ENCODE data around the gene SMARCC2. TPM values are rescaled to one million over a fixed set of nuclear protein-coding genes. Genes with fewer than 3 reads are reported as not detected.

Gene SMARCC2
- total and polyA plus RNA-seq, 2 of the 13 experiments (the other 11 are each of a cell fraction or from before 2014, with no cell fraction given) = 21.3 to 24.1 TPM

GRCh38 chr12:56160193-56160763, 29.0 kb downstream of the SMARCC2 start:
- Histone ChIP-seq H3K27me3 (ENCODE audit: control insufficient read depth in 1 of 2, insufficient read depth in 2 of 2, low read length in 2 of 2) (no peaks in the 10 kb centered on the region; a peak in 1 of 5 replicates), H3K9me3 (ENCODE audit: low read length) (no peaks in the 10 kb centered on the region), H3K27ac (ENCODE audit: extremely low read length, insufficient read depth, low read length) (peak overlapping the region; percentile 16), H3K9ac (ENCODE audit: insufficient read depth, low read depth, low read length) (peak overlapping the region; percentile 100; the same call in 1 of the 2 replicates), H2AFZ (ENCODE audit: low read length) (no peak overlapping the region), H3K4me2 (ENCODE audit: low read depth, low read length) (peak overlapping the region; percentile 83), H3K4me1 (ENCODE audit: insufficient read depth, low read length) (peaks cover 44% of the 10 kb centered on the region), H3K4me3 (replicated peaks in 1 of 3; ENCODE audit: insufficient read depth in 1 of 3, low read depth in 2 of 3, low read length in 3 of 3) (peak overlapping the region; percentile 20 to 99 (median 92); a peak in 4 of 6 replicates), H3K36me3 (replicated peaks in 1 of 2; ENCODE audit: control insufficient read depth in 1 of 2, insufficient read depth in 2 of 2, low read length in 2 of 2) (peaks cover 24 to 45% of the 10 kb centered on the region in 2 experiments), H3K79me2 (ENCODE audit: insufficient read depth, low read length) (peaks cover 25% of the 10 kb centered on the region), H4K20me1 (ENCODE audit: insufficient read depth, low read length) (peaks cover 28% of the 10 kb centered on the region)
- intact Hi-C loops (cut with micrococcal nuclease; ENCODE audit: unreplicated experiment) = no loop called here
- 91% methylated on average over 7 of the region's 7 CpGs for WGBS (ENCODE audit: low lambda C conversion rate)
- no peak for ATAC-seq
- DNase-seq (ENCODE audit: low spot score) = no peak
- no TSS peak for BruUV-seq (replicated peaks)
- ChIA-PET POLR2A (interaction anchor here (1.4 to 3.4 kb wide), 6 partner anchors 16 to 41 kb away, joined by 4 to 30 read pairs (median 16); partner anchors contain the start of genes ESYT1, SMARCC2 and ZC3H10), CTCF (ENCODE audit: low intra/inter-chr PET ratio, low total read pairs) (no interaction called here)
- in situ Hi-C loops (cut with HindIII; ENCODE audit: extremely low pct_ligation_motif_present, low pct_unique_long_range_greater_than_20kb) = no loop called here
- TF ChIP-seq NRL (CRISPR knock-in tag; IDR thresholded peaks at IDR 0.05; ENCODE audit: borderline replicate concordance) (no peak), IRF2 (CRISPR knock-in tag; IDR thresholded peaks at IDR 0.05) (no peak), KDM5B (CRISPR knock-in tag; IDR thresholded peaks at IDR 0.05; ENCODE audit: borderline replicate concordance) (0 out of 2 replicates have a peak, but pooled peaks have one; percentile 17), POLR2G (IDR thresholded peaks at IDR 0.05; ENCODE audit: low read depth, low read length) (peak; percentile 22), POLR2AphosphoS5 (IDR thresholded peaks at IDR 0.05; ENCODE audit: low read depth, low read length) (0 out of 2 replicates have a peak, but pooled peaks have one; percentile 16), MLX (CRISPR knock-in tag; IDR thresholded peaks at IDR 0.05) (no peak)
- TF ChIP-seq, protein P1, sequence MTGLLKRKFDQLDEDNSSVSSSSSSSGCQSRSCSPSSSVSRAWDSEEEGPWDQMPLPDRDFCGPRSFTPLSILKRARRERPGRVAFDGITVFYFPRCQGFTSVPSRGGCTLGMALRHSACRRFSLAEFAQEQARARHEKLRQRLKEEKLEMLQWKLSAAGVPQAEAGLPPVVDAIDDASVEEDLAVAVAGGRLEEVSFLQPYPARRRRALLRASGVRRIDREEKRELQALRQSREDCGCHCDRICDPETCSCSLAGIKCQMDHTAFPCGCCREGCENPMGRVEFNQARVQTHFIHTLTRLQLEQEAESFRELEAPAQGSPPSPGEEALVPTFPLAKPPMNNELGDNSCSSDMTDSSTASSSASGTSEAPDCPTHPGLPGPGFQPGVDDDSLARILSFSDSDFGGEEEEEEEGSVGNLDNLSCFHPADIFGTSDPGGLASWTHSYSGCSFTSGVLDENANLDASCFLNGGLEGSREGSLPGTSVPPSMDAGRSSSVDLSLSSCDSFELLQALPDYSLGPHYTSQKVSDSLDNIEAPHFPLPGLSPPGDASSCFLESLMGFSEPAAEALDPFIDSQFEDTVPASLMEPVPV (CRISPR knock-in tag; IDR thresholded peaks at IDR 0.05) = no peak
- no peak for FAIRE-seq
